Choroid plexus epithelial cell (primary cell): ENCODE results near the gene KRTAP5-2.

Experiments
- DNase-seq: peaks from one replicate; pipeline ENCODE4 v3.0.0-alpha.2; 2010; ENCODE audit warnings: low read depth
- H3K4me3 ChIP-seq: 2 replicates; pipeline ENCODE4 v1.5.1; 2011; ENCODE audit warnings: low read depth, mild to moderate bottlenecking, control low read depth, low read length, moderate library complexity
- TF ChIP-seq, protein P1 (sequence below): conservative IDR thresholded peaks from 2 replicates; pipeline ENCODE4 v1.5.1; 2011; ENCODE audit warnings: low read depth, mild to moderate bottlenecking, control low read depth, inconsistent platforms, low read length, moderate library complexity

KRTAP5-2 gene

DNA sequence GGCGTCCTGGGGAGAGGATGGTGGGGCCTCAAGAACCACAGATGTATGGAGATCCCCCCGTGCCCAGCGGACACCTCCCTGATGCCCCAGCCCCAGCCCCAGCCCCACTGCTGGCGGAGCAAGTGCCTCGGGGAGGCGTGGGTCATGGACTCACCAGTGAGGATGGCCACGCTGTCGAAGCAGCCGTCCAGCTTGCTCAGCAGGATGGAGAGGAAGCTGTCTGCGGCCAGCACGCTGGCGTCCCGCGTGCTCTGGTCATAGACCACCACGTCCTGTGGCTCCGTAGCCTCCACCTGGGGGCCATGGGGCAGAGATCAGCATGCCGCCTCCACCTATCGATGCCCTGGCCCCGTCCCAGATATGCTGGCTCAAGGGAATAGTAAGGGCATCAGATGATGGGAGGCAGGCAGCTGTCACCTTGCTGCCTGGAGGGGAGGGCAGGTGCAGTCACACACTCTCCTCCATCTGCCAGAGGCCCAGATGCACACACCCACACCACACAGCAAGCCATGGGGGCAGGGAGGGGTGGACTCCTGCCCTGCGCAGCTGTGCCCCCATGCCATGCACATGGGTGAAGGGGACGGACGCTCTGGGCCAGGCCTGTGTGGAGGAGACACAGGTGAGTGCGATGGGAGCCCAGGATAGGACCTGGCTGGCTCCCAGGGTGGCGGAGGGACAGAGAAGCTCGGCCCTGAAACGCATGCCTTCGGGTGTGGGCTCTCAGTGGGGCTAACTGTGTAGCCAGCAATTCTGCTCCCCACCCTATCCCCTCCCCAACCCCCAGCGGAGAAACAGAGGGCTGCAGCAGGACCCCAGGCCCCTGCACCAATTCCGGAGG lies 34.2 kb downstream of the KRTAP5-2 start:
- no peak overlapping the region for H3K4me3 ChIP-seq
- TF ChIP-seq, protein P1, sequence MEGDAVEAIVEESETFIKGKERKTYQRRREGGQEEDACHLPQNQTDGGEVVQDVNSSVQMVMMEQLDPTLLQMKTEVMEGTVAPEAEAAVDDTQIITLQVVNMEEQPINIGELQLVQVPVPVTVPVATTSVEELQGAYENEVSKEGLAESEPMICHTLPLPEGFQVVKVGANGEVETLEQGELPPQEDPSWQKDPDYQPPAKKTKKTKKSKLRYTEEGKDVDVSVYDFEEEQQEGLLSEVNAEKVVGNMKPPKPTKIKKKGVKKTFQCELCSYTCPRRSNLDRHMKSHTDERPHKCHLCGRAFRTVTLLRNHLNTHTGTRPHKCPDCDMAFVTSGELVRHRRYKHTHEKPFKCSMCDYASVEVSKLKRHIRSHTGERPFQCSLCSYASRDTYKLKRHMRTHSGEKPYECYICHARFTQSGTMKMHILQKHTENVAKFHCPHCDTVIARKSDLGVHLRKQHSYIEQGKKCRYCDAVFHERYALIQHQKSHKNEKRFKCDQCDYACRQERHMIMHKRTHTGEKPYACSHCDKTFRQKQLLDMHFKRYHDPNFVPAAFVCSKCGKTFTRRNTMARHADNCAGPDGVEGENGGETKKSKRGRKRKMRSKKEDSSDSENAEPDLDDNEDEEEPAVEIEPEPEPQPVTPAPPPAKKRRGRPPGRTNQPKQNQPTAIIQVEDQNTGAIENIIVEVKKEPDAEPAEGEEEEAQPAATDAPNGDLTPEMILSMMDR: no peak
- no peak for DNase-seq

DNA sequence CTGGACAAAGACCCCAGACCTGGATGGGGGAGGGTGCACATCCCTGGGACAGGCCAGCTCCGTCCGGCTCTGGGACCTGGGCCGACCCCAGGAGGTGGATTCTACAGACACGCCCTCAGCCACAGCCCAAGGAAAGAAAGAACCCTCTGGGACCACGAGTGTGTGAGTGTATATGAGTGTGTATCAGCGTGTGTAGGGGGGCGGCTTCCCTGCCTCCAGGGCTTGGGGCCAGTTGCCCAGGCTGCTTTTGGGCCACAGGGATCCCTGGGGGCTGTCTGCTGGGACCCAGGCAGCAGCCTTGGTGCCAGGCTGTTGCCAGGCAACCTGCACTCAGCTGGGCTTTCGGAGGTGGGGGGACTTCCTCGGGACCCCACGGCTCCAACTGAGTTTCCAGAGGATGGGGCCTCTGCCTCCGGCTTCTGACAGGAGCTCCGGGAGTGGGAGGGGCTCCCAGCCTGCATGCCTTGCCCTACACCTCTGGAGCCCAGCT lies 34.9 kb downstream of the KRTAP5-2 start:
- H3K4me3 ChIP-seq: no peak overlapping the region
- TF ChIP-seq, protein P1: no peak
- no peak for DNase-seq

DNA sequence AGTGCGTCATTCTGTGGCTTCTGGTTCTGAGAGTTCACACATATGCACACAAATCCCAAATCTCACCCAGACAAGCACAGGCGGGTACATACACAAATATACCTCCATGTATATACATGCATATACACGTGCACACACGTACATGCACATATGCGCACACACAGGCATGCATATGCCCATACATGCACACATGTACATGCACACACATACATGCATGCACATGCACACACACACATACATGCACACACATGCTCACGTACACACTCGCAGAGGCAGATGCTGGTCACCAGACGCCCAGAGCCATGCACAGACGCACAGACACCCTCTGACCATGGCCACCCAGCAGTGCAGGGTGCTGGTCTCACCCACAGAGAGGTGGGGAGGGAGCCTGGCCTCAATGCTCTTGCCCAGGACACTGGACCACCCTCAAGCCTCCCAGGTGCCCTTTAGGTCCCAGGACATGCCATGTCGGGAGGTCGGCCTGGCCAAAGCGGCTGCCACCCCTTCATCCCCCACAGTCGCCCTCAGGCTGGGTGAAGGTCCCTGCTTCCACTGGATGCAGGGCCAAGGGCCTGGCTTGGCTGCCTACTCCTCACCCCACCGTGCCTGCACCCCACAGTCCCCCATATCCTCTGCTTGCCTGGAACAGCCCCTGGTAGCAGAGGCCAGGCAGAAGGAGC lies 35.5 kb downstream of the KRTAP5-2 start:
- no peak for DNase-seq
- no peak overlapping the region for H3K4me3 ChIP-seq
- TF ChIP-seq, protein P1: no peak

DNA sequence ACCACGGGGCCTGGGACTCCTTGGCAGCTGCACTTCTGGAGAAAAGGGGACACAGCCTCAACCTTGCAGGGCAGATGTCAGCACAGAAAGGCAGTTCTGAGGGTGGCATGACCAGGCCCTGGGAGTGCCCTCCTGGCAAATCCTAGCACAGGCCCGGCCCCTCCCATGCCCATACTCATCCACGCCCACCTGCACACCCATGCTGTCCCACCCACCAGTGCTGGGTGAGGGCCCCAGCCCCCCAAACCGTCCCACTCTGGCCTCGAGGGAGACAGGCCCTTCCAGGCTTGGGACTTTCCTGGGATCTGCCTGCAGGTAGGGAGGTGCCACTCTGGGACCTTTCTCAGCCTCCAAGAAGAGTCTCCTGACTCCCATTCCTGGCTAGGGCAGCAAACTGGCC lies 36.1 kb downstream of the KRTAP5-2 start:
- no peak overlapping the region for H3K4me3 ChIP-seq
- TF ChIP-seq, protein P1: no peak
- no peak for DNase-seq

DNA sequence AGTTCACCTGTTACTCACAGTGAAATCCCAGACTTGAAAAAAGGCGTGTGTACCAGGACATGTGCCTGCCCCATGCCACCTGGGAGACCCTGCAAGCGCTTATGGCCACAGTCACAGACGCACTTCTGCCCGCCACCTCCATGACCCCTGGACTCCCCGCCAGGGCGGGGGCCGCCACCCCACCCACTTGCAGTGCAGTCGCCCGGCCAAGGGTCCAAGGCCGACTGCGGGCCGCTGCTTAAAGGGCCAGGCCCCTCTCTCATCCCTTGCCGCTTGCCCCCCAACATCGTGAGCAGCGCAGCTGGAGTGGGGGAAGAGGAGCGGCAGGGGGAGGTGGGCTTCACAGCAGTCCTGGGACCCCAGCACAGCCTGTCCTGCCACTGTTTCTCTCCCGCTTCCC lies 36.8 kb downstream of the KRTAP5-2 start:
- DNase-seq: no peak
- TF ChIP-seq, protein P1: no peak

DNA sequence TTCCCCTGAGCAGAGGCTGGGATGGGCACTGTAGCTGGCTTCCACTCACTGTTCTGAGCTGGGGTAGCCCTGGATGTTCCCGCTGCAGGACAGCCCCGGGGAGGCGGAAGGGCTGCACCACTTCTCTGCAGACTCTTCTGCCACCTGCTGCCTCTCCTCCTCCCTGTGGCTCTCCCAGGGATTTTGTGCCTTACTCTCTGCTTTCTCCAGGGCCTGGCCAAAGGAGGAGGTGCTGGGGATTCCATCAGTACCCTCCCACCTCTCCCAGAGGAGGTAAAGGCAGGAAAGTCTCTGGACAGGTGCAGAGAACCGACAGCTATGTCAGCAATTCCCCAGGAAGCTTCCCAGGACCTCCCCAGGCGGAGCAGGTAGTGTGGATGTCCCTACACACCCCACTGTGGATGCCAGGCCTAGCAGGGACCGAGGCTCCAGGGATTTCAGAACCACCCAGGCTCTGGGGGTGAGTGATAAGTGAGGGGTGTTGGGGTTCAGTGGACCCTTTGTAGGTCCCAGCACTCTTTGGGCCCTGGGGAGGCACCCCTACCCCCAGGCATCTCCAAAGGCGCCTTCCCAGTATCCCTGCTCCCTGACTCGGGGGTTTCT lies 37.3 kb downstream of the KRTAP5-2 start:
- TF ChIP-seq, protein P1: no peak
- no peak overlapping the region for H3K4me3 ChIP-seq
- no peak for DNase-seq

More for the DNA sequence above, 36.8 kb downstream of the KRTAP5-2 start:
- H3K4me3 ChIP-seq: no peak overlapping the region
